ENCODE results near the gene THOP1. TPM values are rescaled to one million over a fixed set of nuclear protein-coding genes. Genes with fewer than 3 reads are reported as not detected.

Gene THOP1
- 101 and 173 TPM in 2 replicates for total RNA-seq

GRCh38 chr19:2785244-2785997 is at the start of gene THOP1:
THOP1 (plus strand) TSS chr19:2785503; CDS start chr19:2785663, 160 bp downstream.

GRCh38 chr19:2739602-2740313 is 45.5 kb upstream of the THOP1 start, which contains the start of gene SLC39A3:
SLC39A3 (minus strand) TSS chr19:2740017; CDS start chr19:2737257, 2,760 bp downstream.

GRCh38 chr19:2782936-2783780 is 2.1 kb upstream of the THOP1 start, which contains the start of gene SGTA:
SGTA (minus strand) TSS chr19:2783273; CDS start chr19:2769068, 14,205 bp downstream.

GRCh38 chr19:2819540-2820111 is 34.3 kb downstream of the THOP1 start, which contains the start of gene ZNF554:
ZNF554 (plus strand) TSS chr19:2819868; CDS start chr19:2820072, 204 bp downstream.

GRCh38 chr19:2840794-2841791 is 55.8 kb downstream of the THOP1 start, which contains the start of gene ZNF555:
ZNF555 (plus strand) TSS chr19:2841475; CDS start chr19:2841573, 98 bp downstream.

Other genes starting within 250 kb of the THOP1 start
- gene GNG7, start 82.8 kb upstream of the THOP1 start, total RNA-seq, result under 0.01 and 0.37 TPM in 2 replicates
- 1.9 and 4.2 TPM in 2 replicates for gene DIRAS1, start 64.1 kb upstream of the THOP1 start, total RNA-seq
- gene SLC39A3, start 45.5 kb upstream of the THOP1 start, total RNA-seq, result 28.1 and 30.7 TPM in 2 replicates
- gene SGTA, start 2.2 kb upstream of the THOP1 start, total RNA-seq, result 29.7 and 38.3 TPM in 2 replicates
- gene ZNF554, start 34.4 kb downstream of the THOP1 start, total RNA-seq, result 1.9 and 3.6 TPM in 2 replicates
- 5.9 and 12.1 TPM in 2 replicates for gene ZNF555, start 56.0 kb downstream of the THOP1 start, total RNA-seq
- gene ZNF556, start 81.8 kb downstream of the THOP1 start, total RNA-seq, result 0.12 and 0.22 TPM in 2 replicates
- 4.0 and 4.6 TPM in 2 replicates for gene ZNF57, start 115.4 kb downstream of the THOP1 start, total RNA-seq
- gene ZNF77, start 159.5 kb downstream of the THOP1 start, total RNA-seq, result 4.7 and 5.4 TPM in 2 replicates
- 0.12 and 0.33 TPM in 2 replicates for gene TLE6, start 192.1 kb downstream of the THOP1 start, total RNA-seq
- gene TLE2, start 243.8 kb downstream of the THOP1 start, total RNA-seq, result 0.33 and 1.7 TPM in 2 replicates

Data from uterine smooth muscle cell (primary cell).